GM12878 (cell line): ENCODE data around the gene SP110. TPM values are rescaled to one million over a fixed set of nuclear protein-coding genes. Genes with fewer than 3 reads are reported as not detected.

ENCODE experiments used
- ASH2L ChIP-seq: fragments of 300-600, 200-600 bp; sonication (generic); IDR thresholded peaks from 2 replicates; pipeline ENCODE4 v1.6.1; 2017; ENCODE audit warnings: low read depth, mild to moderate bottlenecking, borderline replicate concordance
- BCL11A ChIP-seq: IDR thresholded peaks from 2 replicates; pipeline ENCODE4 v1.6.1; 2011; ENCODE audit warnings: low read depth, low read length
- CHD4 ChIP-seq: fragments of 200-600 bp; sonication (generic); IDR thresholded peaks from 2 replicates; pipeline ENCODE4 v1.6.1; 2016; ENCODE audit warnings: mild to moderate bottlenecking
- GABPA ChIP-seq: IDR thresholded peaks from 2 replicates; pipeline ENCODE4 v1.6.1; 2014; ENCODE audit warnings: antibody characterized with exemption, low read depth, mild to moderate bottlenecking, inconsistent platforms
- HDAC6 ChIP-seq: fragments of 200-600 bp; sonication (generic); IDR thresholded peaks from one replicate; pipeline ENCODE4 v1.8.0; 2017; ENCODE audit warnings: antibody characterized with exemption; ENCODE audit not compliant: unreplicated experiment
- IKZF1 ChIP-seq: fragments of 450-650 bp; conservative IDR thresholded peaks from 2 replicates; pipeline ENCODE4 v1.6.1; 2017; ENCODE audit warnings: antibody characterized with exemption, mild to moderate bottlenecking
- IRF3 ChIP-seq: fragments of 450-650 bp; IDR thresholded peaks from 2 replicates; pipeline ENCODE4 v1.6.1; 2014; ENCODE audit warnings: mild to moderate bottlenecking
- MTA2 ChIP-seq: fragments of 450-650 bp; IDR thresholded peaks from 2 replicates; pipeline ENCODE4 v1.6.1; 2016; ENCODE audit warnings: low read depth, mild to moderate bottlenecking, moderate library complexity
- NFIC ChIP-seq: IDR thresholded peaks from 2 replicates; pipeline ENCODE4 v1.6.1; 2012; ENCODE audit warnings: low read depth, mild to moderate bottlenecking, inconsistent platforms, low read length, moderate library complexity
- NFYA ChIP-seq: IDR thresholded peaks from 2 replicates; pipeline ENCODE4 v1.6.1; 2011; ENCODE audit warnings: low read depth, mild to moderate bottlenecking, low read length, improper control_type of control experiment, borderline replicate concordance
- NRF1 ChIP-seq: conservative IDR thresholded peaks from 2 replicates; pipeline ENCODE4 v1.6.1; 2011; ENCODE audit warnings: mild to moderate bottlenecking, low read depth, low read length, improper control_type of control experiment
- PAX5 ChIP-seq: IDR thresholded peaks from 2 replicates; pipeline ENCODE4 v1.6.1; 2011; ENCODE audit warnings: low read depth, low read length, borderline replicate concordance
- POLR2AphosphoS5 ChIP-seq: IDR thresholded peaks from 2 replicates; pipeline ENCODE4 v1.6.1; 2011; ENCODE audit warnings: mild to moderate bottlenecking, low read length, inconsistent platforms
- RUNX3 ChIP-seq: IDR thresholded peaks from 2 replicates; pipeline ENCODE4 v1.6.1; 2012; ENCODE audit warnings: low read length, inconsistent platforms
- SIN3A ChIP-seq: IDR thresholded peaks from 2 replicates; pipeline ENCODE4 v1.6.1; 2012; ENCODE audit warnings: low read depth, low read length, improper control_type of control experiment
- SKIL ChIP-seq: fragments of 450-650 bp; IDR thresholded peaks from 2 replicates; pipeline ENCODE4 v1.6.1; 2017; ENCODE audit warnings: mild to moderate bottlenecking, low read depth, inconsistent platforms; ENCODE audit not compliant: poor library complexity, severe bottlenecking
- SRF ChIP-seq, 2 experiments: IDR thresholded peaks; 2 replicates each; pipeline ENCODE4 v1.6.1; 2011; ENCODE audit warnings: low read depth in 2 of 2, low read length in 2 of 2, mild to moderate bottlenecking in 1 of 2, moderate library complexity in 1 of 2
- SUPT20H ChIP-seq: IDR thresholded peaks from 2 replicates; pipeline ENCODE4 v1.6.1; 2011; ENCODE audit warnings: low read depth, mild to moderate bottlenecking, low read length, moderate library complexity, borderline replicate concordance; ENCODE audit not compliant: control insufficient read depth
- ZNF274 ChIP-seq: IDR thresholded peaks from one replicate; pipeline ENCODE4 v1.8.0; 2011; ENCODE audit not compliant: insufficient read length, insufficient read depth
- polyA plus RNA-seq, 11 experiments: library from polyadenylated mRNA; depleted of rRNA in 4 of 11; unstranded in 6 of 11; stranded (reverse) in 5 of 11; fragments of >200 nt; fragmentation: Nextera tagmentation in 4 of 11; fragmentation: Illumina TruSeq in 1 of 11; extraction: Ambion mirVana in 4 of 11; extraction: Trizol in 1 of 11; gene quantifications; 1 replicate in 1 of 11; 2 replicates in 10 of 11; pipeline versions ENCODE4 v1.2.1 to v1.2.3, GENCODE V29; 2011 to 2016; ENCODE audit warnings: inconsistent platforms in 2 of 11, missing spikeins in 2 of 11, low read depth in 1 of 11
- total RNA-seq, 4 experiments: library from RNA; depleted of rRNA in 3 of 4; stranded (reverse); fragments of >200 nt in 3 of 4; fragmentation: Illumina TruSeq in 1 of 4; extraction: Trizol in 1 of 4; gene quantifications; 2 replicates each; pipeline versions ENCODE4 v1.2.1 to v1.2.3, GENCODE V29; 2013 to 2021

SP110 gene
- total and polyA plus RNA-seq, 10 of the 15 experiments (the other 5 are each of a cell fraction or from before 2014, with no cell fraction given): 81.2 to 149 (median 100) TPM

- no peak for TF ChIP-seq SRF (IDR thresholded peaks at IDR 0.05; ENCODE audit: low read depth in 2 of 2, low read length in 2 of 2)
- no peak for TF ChIP-seq SUPT20H
- no peak for TF ChIP-seq IRF3
- TF ChIP-seq PAX5: no peak
- TF ChIP-seq NFIC: peak; percentile 55; the same call in 1 of the 2 replicates
- no peak for TF ChIP-seq CHD4
- peak; percentile 32; the same call in 1 of the 2 replicates for TF ChIP-seq IKZF1
- TF ChIP-seq GABPA: no peak
- 0 out of 2 replicates have a peak, but pooled peaks have one; percentile 33 for TF ChIP-seq BCL11A
- no peak for TF ChIP-seq SIN3A
- no peak for TF ChIP-seq NRF1
- TF ChIP-seq SKIL: no peak
- TF ChIP-seq ZNF274: no peak
- TF ChIP-seq ASH2L: no peak
- TF ChIP-seq RUNX3: peak; percentile 92
- no peak for TF ChIP-seq POLR2AphosphoS5
- peak; percentile 27; the same call in 1 of the 2 replicates for TF ChIP-seq MTA2
- TF ChIP-seq HDAC6: no peak
- no peak for TF ChIP-seq NFYA
These were observed 3.3 kb downstream of the SP110 start (continued) for GRCh38 chr2:230216489-230216888.
